IPS DF 19.7 (cell line): ENCODE measurements around the gene CAMKK2.
"Not testable (repeated sequence)": the region's sequence is repeated elsewhere in the genome, so short reads cannot be mapped to it uniquely, and the experiment has no call there.

Experiments
- DNase-seq: peaks from one replicate; pipeline ENCODE4 v3.0.0-alpha.2; 2013; ENCODE audit warnings: low read depth, low spot score

The CAMKK2 gene

GRCh38 chr12:121296618-121297434, at the start of gene CAMKK2:
Gene CAMKK2 (minus strand): TSS chr12:121296709. CDS start chr12:121274526, 22,183 bp downstream.
- peak; percentile 47 for DNase-seq

DNA sequence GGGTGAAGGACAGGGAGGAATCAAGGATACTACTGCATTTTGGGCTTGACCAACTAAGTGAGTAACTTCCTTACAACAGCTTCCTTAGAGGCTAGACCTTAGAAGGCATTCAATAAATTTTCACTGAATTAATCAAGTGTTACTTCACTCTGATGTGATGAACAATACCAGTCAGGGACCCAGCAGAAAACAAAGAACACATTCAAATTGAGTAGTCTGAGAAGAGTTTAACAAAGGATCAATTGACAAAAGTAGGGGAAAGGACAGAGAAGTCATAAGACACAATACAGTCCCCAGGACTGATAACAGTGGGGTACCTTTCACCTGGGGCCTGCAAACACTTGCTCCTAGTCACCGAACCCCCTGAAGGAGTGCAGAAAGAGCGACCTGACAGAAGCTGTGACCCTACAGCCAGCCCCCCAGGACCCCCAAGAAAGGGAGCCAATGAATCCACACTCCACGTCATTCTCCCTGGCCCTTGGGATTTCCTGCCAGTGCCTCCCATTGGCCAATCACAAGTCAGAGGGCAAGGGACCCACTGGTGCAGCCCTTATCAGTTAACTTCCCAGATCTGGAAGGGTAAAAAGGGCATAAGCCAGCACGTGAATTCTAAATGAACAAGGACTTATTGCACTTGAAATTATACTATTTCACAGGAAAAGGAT, 48.8 kb upstream of the CAMKK2 start:
- no peak for DNase-seq

DNA sequence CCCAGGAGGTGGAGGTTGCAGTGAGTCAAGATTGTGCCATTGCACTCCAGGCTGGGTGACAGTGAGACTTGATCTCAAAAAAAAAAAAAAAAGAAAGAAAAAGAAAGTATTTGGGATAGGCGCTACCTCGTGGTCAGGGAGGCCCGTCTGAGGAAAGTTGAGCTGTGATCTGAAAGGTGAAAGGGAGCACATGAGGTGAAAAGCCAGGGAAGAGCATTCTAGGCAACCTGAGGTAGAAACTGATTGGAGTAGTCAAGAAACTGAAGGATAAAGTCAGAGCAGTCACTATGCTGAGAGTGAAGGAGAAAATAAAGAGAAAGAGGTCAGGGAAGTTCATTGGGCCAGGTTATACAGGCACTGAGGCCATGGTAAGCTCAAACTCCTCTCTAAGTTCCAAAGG, 48.0 kb upstream of the CAMKK2 start:
- no peak for DNase-seq

GRCh38 chr12:121337416-121337815, 40.9 kb upstream of the CAMKK2 start:
- no peak for DNase-seq

DNA sequence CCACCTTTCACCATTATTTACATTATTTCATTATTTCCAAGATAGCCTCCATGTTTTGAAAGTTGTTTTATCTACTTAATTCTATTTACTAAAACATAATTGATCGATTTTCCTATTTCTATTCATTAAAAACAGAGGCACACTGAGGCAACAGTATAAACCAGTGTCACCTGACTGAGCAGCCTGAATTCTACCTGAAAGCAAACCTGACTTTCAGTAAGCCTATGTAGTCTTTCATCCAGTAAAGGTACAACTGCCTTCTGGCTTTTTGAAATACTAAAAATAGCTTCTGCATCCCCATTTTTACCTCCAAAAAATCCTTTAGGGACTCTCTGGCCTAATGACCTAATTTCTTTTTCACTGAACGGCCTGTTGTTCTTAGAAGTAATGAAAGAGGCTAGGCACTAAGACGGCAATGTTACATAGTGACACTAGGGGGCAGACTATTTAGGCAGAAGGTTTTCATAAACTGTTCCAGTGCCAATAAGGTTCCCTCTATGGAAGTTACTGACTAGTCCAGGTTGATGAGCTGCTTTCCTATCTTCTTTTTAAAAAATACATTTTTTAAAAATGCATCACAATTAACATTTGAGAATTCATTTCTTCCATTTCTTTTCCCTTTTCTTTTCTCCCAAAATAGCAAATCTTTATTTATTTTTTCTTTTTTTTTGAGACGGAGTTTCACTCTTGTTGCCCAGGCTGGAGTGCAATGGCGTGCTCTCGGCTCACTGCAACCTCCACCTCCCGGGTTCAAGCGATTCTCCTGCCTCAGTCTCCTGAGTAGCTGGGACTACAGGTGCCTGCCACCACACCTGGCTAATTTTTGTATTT, 38.2 kb upstream of the CAMKK2 start:
- DNase-seq: no peak

GRCh38 chr12:121333747-121334146, 37.2 kb upstream of the CAMKK2 start:
- DNase-seq: no peak

DNA sequence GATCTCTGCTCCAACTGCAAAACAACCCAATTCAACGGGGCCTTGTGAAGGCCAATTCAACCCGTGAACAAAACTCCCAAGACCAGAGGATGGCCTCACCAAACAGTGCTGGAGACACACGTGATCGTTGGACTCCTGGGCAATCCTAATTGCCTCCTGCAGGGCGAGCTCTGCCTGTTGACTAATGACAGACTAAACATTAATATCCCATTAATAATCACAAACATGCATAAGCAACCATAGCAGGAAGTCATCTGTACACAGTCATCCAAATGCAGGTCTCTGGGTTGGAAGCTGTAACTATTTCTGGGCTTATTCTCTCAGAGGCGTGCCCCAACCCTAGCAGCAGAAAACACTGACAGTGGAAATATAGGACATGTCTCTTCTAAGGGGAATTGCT, 34.7 kb upstream of the CAMKK2 start:
- DNase-seq: no peak

DNA sequence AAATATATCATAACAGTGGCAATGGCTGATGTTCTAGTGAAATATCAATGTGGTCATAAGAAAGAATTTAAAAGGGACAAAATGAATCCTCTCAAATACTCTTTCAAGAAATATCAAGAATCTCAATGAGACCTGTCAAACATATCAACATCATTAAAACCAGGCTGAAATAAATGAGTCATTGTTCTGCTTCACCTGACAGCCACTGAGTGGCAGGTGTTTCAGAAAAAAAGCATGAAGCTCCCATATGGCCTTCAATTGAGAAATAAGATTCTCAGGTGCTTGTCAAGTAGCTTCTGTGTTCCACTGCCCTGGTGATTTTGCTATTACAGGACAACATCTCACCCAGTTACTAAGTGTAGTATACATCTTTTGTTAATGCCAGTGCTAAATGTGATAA, 34.2 kb upstream of the CAMKK2 start:
- no peak for DNase-seq

DNA sequence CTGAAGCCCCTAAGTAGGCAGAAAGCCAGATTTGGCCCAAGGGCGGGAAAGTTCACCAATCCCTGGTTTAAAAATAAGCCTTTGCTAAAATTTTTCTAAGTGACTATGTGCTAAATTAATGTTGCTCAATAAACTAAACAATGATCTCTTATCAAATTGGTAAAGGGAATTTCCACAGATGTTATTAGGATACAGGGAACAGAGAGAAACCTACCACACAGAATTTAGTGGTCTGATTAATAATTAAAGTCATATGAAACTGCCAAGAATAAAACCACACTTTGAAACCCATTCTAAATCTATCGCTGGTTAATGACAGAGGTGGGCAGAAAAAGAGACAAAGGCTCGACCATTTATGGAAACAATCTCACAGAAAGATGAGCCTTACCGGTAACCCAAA, 33.7 kb upstream of the CAMKK2 start:
- DNase-seq: no peak

- DNase-seq: no peak
Measured at GRCh38 chr12:121328620-121329019, 32.1 kb upstream of the CAMKK2 start.

DNA sequence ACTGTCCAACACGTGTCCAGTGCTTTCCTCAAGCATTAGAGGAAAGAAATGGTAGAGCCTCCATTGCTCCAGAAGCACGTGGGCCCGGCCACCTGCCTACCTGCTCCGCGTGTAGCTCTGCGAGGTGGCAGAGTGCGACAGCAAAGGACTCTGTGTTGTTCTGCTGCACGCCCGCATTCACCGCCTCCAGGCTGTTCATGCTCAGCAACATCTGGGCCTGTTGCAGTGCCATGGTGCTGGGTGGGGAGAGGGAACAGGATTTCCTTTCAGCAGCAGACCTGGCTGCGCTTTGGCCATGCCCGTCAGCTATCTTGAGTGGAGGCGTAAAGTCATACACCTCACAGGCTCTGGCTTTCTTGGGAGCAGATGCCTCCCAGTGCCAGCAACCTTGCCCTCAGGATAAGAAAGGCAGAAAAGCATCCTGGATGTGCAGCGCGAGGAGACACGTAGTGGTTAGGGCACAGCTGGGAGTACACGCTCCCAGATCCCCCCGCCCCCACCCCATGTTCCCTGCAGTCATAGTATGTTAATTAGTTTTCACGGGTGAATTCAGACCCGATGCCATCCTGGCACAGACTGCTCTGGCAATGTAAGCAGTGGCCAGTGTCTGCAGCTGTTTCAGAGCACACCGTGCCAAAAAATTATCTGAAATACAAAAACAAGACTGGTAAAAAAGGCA, 30.6 kb upstream of the CAMKK2 start:
- no peak for DNase-seq

GRCh38 chr12:121325922-121326396, 29.4 kb upstream of the CAMKK2 start:
- DNase-seq: no peak

DNA sequence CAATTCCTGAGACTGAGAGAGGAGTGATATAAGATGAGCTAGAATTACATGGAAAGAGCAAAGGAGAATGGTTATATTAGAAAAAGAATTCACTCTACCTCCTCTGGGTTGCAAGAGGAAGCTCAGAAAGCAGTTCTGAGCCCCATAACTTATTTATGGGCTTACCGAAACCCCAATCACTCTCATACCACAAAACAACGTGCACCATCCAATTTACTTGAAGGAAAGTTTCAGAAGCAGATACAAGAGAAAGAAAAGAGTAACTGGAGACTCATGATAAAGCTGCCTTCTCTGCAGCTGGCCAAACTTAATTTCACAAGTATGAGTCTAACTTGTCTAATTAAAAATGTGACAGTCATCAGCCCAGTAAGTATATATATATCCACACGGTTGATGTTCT, 27.4 kb upstream of the CAMKK2 start:
- DNase-seq: no peak

DNA sequence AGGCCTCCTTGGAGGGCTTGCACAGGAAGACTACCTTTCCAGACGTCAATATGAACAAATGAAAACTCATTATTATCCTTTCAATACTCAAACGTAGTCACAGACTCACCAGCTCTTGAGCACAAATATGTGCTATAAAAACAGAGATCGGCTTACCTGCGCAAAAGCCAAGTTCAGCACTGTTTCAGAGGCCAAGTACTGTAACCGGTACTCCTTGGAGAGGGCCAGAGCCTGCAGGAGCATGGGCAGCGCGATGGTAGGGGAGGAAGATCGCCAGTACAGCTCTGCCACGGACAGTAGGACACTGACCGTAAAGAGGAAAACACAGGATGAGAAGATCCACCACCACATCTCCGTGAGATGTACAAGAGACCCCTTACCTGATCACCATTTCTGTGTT, 21.6 kb upstream of the CAMKK2 start:
- no peak for DNase-seq

DNA sequence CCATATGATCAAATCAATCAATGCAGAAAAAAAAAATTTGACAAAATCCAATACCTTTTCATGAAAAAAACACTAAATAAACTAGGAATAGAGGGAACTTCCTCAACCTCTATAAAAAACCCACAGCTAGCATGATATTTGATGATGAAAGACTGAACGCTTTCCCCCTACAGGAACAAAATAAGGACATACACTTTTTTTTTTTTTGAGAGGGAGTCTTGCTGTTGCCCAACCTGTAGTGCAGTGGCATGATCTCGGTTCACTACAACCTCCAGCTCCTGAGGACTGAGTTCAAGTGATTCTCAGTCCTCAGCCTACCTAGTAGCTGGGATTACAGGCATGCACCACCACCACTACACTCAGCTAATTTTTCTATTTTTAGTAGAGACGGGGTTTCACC, 17.9 kb upstream of the CAMKK2 start:
- DNase-seq: no peak

- DNase-seq: not testable (repeated sequence)
Measured at GRCh38 chr12:121310231-121310630, 13.7 kb upstream of the CAMKK2 start.

DNA sequence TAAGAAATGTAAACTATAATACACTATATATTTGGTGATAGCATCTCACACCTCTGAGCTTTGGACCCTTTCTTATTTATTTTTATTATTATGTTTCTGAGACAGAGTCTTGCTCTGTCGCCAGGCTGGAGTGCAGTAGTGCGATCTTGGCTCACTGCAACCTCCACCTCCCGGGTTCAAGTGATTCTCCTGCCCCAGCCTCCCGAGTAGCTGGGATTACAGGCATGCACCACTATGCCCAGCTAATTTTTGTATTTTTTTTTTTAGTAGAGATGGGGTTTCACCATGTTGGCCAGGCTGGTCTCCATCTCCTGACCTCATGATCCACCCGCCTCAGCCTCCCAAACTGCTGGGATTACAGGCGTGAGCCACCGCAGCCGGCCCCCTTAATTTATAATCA, 10.9 kb upstream of the CAMKK2 start:
- not testable (repeated sequence) for DNase-seq

GRCh38 chr12:121304306-121304705, 7.8 kb upstream of the CAMKK2 start:
- DNase-seq: no peak

DNA sequence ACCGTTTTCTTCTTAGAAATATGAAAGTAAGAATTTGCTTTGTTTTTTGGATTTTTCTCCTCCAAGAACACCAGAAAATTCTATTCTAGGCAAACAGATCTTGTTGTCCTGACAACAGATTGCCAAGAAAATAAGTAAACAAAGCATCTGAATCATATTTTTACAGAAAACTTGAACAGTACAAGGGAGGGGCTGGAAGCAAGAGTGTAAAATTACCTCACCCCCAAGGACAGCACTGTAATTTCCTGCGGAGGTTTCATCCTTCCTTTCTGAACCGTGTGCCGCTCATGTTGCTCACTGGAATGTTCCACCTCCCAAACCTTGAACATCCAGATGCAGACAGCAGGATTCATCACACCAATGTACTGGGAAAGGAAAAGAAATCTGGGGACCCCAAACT, 5.4 kb upstream of the CAMKK2 start:
- no peak for DNase-seq

DNA sequence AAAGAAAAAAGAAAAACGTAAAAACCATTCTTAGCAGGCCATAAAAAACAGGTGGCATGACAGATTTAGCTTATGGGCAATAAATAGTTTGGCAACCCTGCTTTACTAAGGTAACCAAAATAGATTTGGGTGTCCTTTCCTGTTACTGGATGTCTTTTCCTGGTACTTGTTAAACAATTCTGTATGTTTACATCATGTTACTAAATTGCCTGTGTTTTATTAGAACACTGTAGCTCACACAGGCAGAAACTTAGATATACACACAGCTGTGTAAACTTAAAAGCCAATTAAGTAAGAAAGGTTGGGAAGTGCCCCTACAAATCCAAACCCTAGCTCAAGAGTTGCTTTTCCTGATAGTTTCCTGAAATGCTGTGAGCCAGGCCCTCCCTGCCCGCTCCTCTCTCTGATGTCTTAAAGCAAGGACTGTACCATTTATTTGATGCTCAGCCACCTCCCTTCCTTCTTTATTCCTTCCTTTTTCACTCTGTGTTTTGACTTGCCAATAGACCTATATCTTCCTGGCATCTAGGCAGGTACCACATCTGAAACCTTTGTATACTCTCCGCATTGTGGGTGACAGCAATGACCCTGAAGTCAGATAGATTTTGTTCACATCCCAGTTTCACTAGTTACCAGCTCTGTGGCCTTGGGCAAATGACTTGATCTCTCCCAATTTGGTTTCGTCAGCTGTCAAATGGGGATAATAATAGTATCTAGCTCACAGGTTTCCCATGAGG, 3.7 kb upstream of the CAMKK2 start:
- no peak for DNase-seq

- DNase-seq: no peak
Measured at GRCh38 chr12:121299662-121300061, 3.2 kb upstream of the CAMKK2 start.
